ENCODE results near the gene PRPF8.

- TF ChIP-seq CTCF (conservative IDR thresholded peaks at IDR 0.05; ENCODE audit: low read depth in 2 of 2) (no peak), EZH2phosphoT487 (IDR thresholded peaks at IDR 0.05; ENCODE audit: unreplicated experiment) (no peak), JUNB (IDR thresholded peaks at IDR 0.05; ENCODE audit: unreplicated experiment) (no peak), POLR2AphosphoS5 (IDR thresholded peaks at IDR 0.05; ENCODE audit: low read depth) (peak; percentile 92), EZH2 (IDR thresholded peaks at IDR 0.05; ENCODE audit: low read depth, unreplicated experiment) (no peak), REST (IDR thresholded peaks at IDR 0.05; ENCODE audit: unreplicated experiment) (no peak), CREB1 (CRISPR knock-in tag; IDR thresholded peaks at IDR 0.05; ENCODE audit: low read depth) (peak; percentile 70), ETS1 (IDR thresholded peaks at IDR 0.05) (no peak), STAT1 (IDR thresholded peaks at IDR 0.05; ENCODE audit: unreplicated experiment) (no peak)
These were observed at the start of gene PRPF8 for GRCh38 chr17:1684378-1685189.
